K562 (cell line): ENCODE measurements around the gene KMT2D. TPM values are rescaled to one million over a fixed set of nuclear protein-coding genes. Genes with fewer than 3 reads are reported as not detected.

ENCODE experiments used
- ATAC-seq: fragments of 200-7000 bp; cut with Tn5 transposase; 3 replicates; pipeline ENCODE4 v1.9.1; 2020; ENCODE audit warnings: moderate library complexity
- BruUV-seq: library from RNA; stranded (reverse); fragments of 400-500 nt; replicated peaks from 2 replicates; lab custom pipeline; 2021; lab: Mats Ljungman, UMichigan
- CTCF ChIA-PET: fragments of 300-600 bp; formaldehyde crosslinking; extraction: SDS; loops from one replicate; lab custom pipeline; 2021; ENCODE audit warnings: low intra/inter-chr PET ratio; lab: Yijun Ruan, JAX
- POLR2A ChIA-PET: fragments of 300-600, 350-650 bp; sonication (Branson Sonifier 250); formaldehyde crosslinking; extraction: SDS; loops from one replicate; lab custom pipeline; 2021; ENCODE audit warnings: antibody characterized with exemption, inconsistent platforms; lab: Yijun Ruan, JAX
- DNase-seq, 4 experiments: peaks; one replicate each; pipeline versions ENCODE4 v3.0.0 to v3.0.0-alpha.2; 2011 to 2018; ENCODE audit warnings: low spot score in 3 of 4, mixed read lengths in 3 of 4; ENCODE audit errors: extremely low read depth in 1 of 4
- FAIRE-seq: peaks from 2 replicates; lab custom pipeline; 2011; peaks lifted over from hg19 to GRCh38; lab: Jason Lieb, UNC
- H2AFZ ChIP-seq: 2 replicates; pipeline ENCODE4 v1.6.0; 2011; ENCODE audit warnings: low read depth, low read length, control low read depth, inconsistent platforms
- H3K27ac ChIP-seq: fragments of 200-600 bp; 3 replicates; pipeline ENCODE4 v1.8.0; 2011; ENCODE audit warnings: low read depth, mild to moderate bottlenecking, control low read depth, inconsistent platforms, low read length, moderate library complexity, mixed read lengths; ENCODE audit errors: extremely low read depth
- H3K27me3 ChIP-seq, 2 experiments: fragments of 300-600 bp in 1 of 2; 2 replicates in 1 of 2; 3 replicates in 1 of 2; pipeline versions ENCODE4 v1.6.0 to v1.8.0; 2011; ENCODE audit warnings: inconsistent platforms in 2 of 2, low read length in 2 of 2, mild to moderate bottlenecking in 1 of 2, mixed read lengths in 1 of 2, moderate library complexity in 1 of 2; ENCODE audit not compliant: control insufficient read depth in 2 of 2, insufficient read depth in 2 of 2
- H3K36me3 ChIP-seq: fragments of 300-600 bp; 3 replicates; pipeline ENCODE4 v1.8.0; 2011; ENCODE audit warnings: mild to moderate bottlenecking, low read length, inconsistent platforms; ENCODE audit not compliant: control insufficient read depth, insufficient read depth
- H3K4me1 ChIP-seq, 2 experiments: fragments of 200-600 bp in 1 of 2; replicated peaks in 1 of 2; 2 replicates in 1 of 2; 3 replicates in 1 of 2; pipeline versions ENCODE4 v1.5.1 to v1.8.0; 2011; ENCODE audit warnings: inconsistent platforms in 2 of 2, low read length in 2 of 2, mild to moderate bottlenecking in 1 of 2, mixed read lengths in 1 of 2, moderate library complexity in 1 of 2; ENCODE audit not compliant: control insufficient read depth in 2 of 2, insufficient read depth in 2 of 2
- H3K4me2 ChIP-seq: 2 replicates; pipeline ENCODE4 v1.6.1; 2011; ENCODE audit warnings: low read length, control low read depth, inconsistent platforms, mixed read lengths; ENCODE audit not compliant: insufficient read depth
- H3K4me3 ChIP-seq: fragments of 200-600 bp; sonication (generic), shearing (Covaris generic); 2 replicates; pipeline ENCODE4 v1.5.1; 2016; ENCODE audit warnings: control low read depth, inconsistent platforms
- H3K79me2 ChIP-seq: fragments of 200-600 bp; 3 replicates; pipeline ENCODE4 v1.8.0; 2011; ENCODE audit warnings: low read length, inconsistent platforms; ENCODE audit not compliant: control insufficient read depth, insufficient read depth
- H3K9ac ChIP-seq, 2 experiments: 2 replicates each; pipeline versions ENCODE4 v1.6.0 to v1.6.1; 2011; ENCODE audit warnings: low read depth in 2 of 2, low read length in 2 of 2, control low read depth in 1 of 2, inconsistent platforms in 1 of 2, mild to moderate bottlenecking in 1 of 2, mixed read lengths in 1 of 2; ENCODE audit not compliant: insufficient read depth in 1 of 2
- H3K9me1 ChIP-seq: one replicate; pipeline ENCODE4 v1.6.0; 2011; ENCODE audit warnings: inconsistent platforms, mild to moderate bottlenecking, low read length, moderate library complexity; ENCODE audit not compliant: control insufficient read depth, insufficient read depth
- H3K9me3 ChIP-seq: replicated peaks from 2 replicates; pipeline ENCODE4 v1.5.1; 2011; ENCODE audit warnings: low read depth, low read length, inconsistent platforms; ENCODE audit not compliant: control insufficient read depth, insufficient read depth
- H4K20me1 ChIP-seq: replicated peaks from 2 replicates; pipeline ENCODE4 v1.6.1; 2011; ENCODE audit warnings: low read length, inconsistent platforms, mixed read lengths; ENCODE audit not compliant: control insufficient read depth, insufficient read depth
- BRD9 ChIP-seq: fragments of 450-650 bp; IDR thresholded peaks from 2 replicates; pipeline ENCODE4 v1.6.1; 2018; ENCODE audit warnings: low read depth; ENCODE audit not compliant: partially characterized antibody
- CBX8 ChIP-seq: fragments of 200-600 bp; sonication (generic); IDR thresholded peaks from 2 replicates; pipeline ENCODE4 v1.6.1; 2012; ENCODE audit warnings: borderline replicate concordance, mixed run types, low read depth, mild to moderate bottlenecking, moderate library complexity, mixed read lengths, low read length, control low read depth, inconsistent platforms; ENCODE audit not compliant: poor library complexity, severe bottlenecking; ENCODE audit errors: extremely low read depth
- CREM ChIP-seq: IDR thresholded peaks from 2 replicates; pipeline ENCODE4 v1.6.1; 2014; ENCODE audit warnings: antibody characterized with exemption, low read depth
- ESRRB ChIP-seq: fragments of 250-450 bp; sonication (Bioruptor Pico); IDR thresholded peaks from 2 replicates; pipeline ENCODE4 v1.5.0; 2020; ENCODE audit warnings: mild to moderate bottlenecking, moderate library complexity, borderline replicate concordance
- JUNB ChIP-seq: fragments of 450-650 bp; formaldehyde crosslinking; conservative IDR thresholded peaks from 2 replicates; pipeline ENCODE4 v1.4.0; 2020; ENCODE audit warnings: mild to moderate bottlenecking
- SP2 ChIP-seq: IDR thresholded peaks from 2 replicates; pipeline ENCODE4 v1.6.1; 2011; ENCODE audit warnings: mild to moderate bottlenecking, low read depth, low read length, moderate library complexity; ENCODE audit not compliant: poor library complexity, severe bottlenecking; ENCODE audit errors: extremely low read depth
- TBP ChIP-seq: optimal IDR thresholded peaks from 2 replicates; pipeline ENCODE3; 2011; ENCODE audit warnings: low read depth, low read length, improper control_type of control experiment
- ZKSCAN1 ChIP-seq: fragments of 150-350 bp; IDR thresholded peaks from 2 replicates; pipeline ENCODE4 v1.6.1; 2016; ENCODE audit warnings: low read depth, low read length
- ZNF143 ChIP-seq: sonication (generic); formaldehyde crosslinking; IDR thresholded peaks from 2 replicates; pipeline ENCODE4 v1.9.0; 2022; ENCODE audit warnings: mild to moderate bottlenecking, missing genetic modification reagents
- WGBS: fragments of 100-300 bp; shearing (Covaris generic); methylation state at CpG from one replicate; pipeline ENCODE4 v1.1.6; 2016; ENCODE audit warnings: low coverage, mixed read lengths; ENCODE audit not compliant: insufficient coverage; ENCODE audit errors: missing lambda C conversion rate; 5-methylcytosine and 5-hydroxymethylcytosine counted together
- in situ Hi-C: fragments of 300-500 bp; cut with MboI; formaldehyde crosslinking; loops from 4 replicates; pipeline ENCODE4 v1.15.0; 2018; ENCODE audit warnings: inconsistent platforms, mixed read lengths
- intact Hi-C: fragments of 100-400 bp; cut with micrococcal nuclease; formaldehyde crosslinking; loops from 2 replicates; pipeline ENCODE4 v1.14.2; 2022
- polyA plus RNA-seq, 8 experiments: library from polyadenylated mRNA; depleted of rRNA in 4 of 8; stranded (reverse) in 5 of 8; unstranded in 3 of 8; fragments of >200 nt; fragmentation: Nextera tagmentation in 2 of 8; fragmentation: Illumina TruSeq in 1 of 8; extraction: Ambion mirVana in 2 of 8; extraction: Trizol in 1 of 8; gene quantifications; 2 replicates each; pipeline versions ENCODE4 v1.2.1 to v1.2.3, GENCODE V29; 2011 to 2014; ENCODE audit warnings: inconsistent platforms in 1 of 8, missing spikeins in 1 of 8
- total RNA-seq, 7 experiments: library from RNA; depleted of rRNA in 6 of 7; stranded (reverse); fragments of >200 nt in 6 of 7; fragmentation: Illumina TruSeq in 2 of 7; extraction: Trizol in 2 of 7; gene quantifications; 2 replicates each; pipeline versions ENCODE4 v1.2.1 to v1.2.3, GENCODE V29; 2011 to 2021; ENCODE audit warnings: low replicate concordance in 1 of 7
- TF ChIP-seq, protein P1 (sequence below): fragments of 450-650 bp; formaldehyde crosslinking; IDR thresholded peaks from 2 replicates; pipeline ENCODE4 v1.4.0; 2020; ENCODE audit warnings: mild to moderate bottlenecking, mixed read lengths
- TF ChIP-seq, protein P2 (sequence below): fragments of 250-450 bp; sonication (Bioruptor Pico); IDR thresholded peaks from 2 replicates; pipeline ENCODE4 v1.4.0; 2020; ENCODE audit warnings: borderline replicate concordance
- TF ChIP-seq, protein P3 (sequence below): fragments of 450-650 bp; IDR thresholded peaks from 2 replicates; pipeline ENCODE4 v1.6.1; 2016; ENCODE audit warnings: low read depth, mild to moderate bottlenecking, moderate library complexity

The KMT2D gene
- total and polyA plus RNA-seq, 9 of the 15 experiments (the other 6 are each of a cell fraction or from before 2014, with no cell fraction given) = 0.22 to 93.7 (median 13.7) TPM

DNA sequence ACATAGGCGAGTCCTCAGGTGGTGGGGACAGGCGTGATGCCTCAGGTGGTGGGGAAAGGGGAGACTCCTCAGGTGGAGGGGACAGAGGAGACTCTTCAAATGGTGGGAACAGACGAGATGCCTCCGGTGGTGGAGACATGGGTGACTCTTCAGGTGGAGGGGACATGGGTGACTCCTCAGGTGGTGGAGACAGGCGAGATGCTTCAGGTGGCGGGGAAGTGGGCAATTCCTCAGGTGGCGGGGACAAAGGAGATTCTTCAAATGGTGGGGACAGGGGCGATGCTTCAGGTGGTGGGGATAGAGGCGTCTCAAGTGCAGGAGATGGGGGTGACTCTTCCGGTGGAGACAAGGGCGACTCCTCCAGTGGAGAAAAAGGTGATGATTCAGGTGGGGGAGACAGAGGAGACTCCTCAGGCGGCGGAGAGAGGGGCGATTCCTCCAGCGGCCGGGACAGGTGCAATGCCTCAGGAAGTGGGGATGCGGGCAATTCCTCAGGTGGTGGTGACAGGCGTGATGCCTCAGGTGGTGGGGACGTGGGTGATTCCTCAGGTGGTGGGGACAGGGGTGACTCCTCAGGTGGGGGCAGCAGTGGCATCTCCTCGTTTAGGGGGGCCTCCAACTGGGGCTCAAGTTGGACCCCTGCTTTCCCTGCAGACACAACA lies 8.7 kb downstream of the KMT2D start:
- no peak for ATAC-seq

More for the DNA sequence above, 8.7 kb downstream of the KMT2D start:
- H4K20me1 ChIP-seq = peaks cover 28% of the 10 kb centered on the region
- intact Hi-C loops (no loop called here), in situ Hi-C loops (no loop called here)
- H3K4me1 ChIP-seq = peaks cover 6 to 9% of the 10 kb centered on the region in 2 experiments; a peak in 3 of 5 replicates
- H3K4me2 ChIP-seq = no peak overlapping the region
- DNase-seq = no peak
- H3K79me2 ChIP-seq = peaks cover 38% of the 10 kb centered on the region
- H3K9me3 ChIP-seq = no peaks in the 10 kb centered on the region
- H3K9me1 ChIP-seq = peaks cover 4% of the 10 kb centered on the region
- H3K36me3 ChIP-seq = peaks cover 90% of the 10 kb centered on the region
- ChIA-PET POLR2A (no interaction called here), CTCF (no interaction called here)
- no TSS peak for BruUV-seq
- no peak overlapping the region for H3K9ac ChIP-seq
- FAIRE-seq = no peak
- H3K4me3 ChIP-seq = no peak overlapping the region
- WGBS = 93% methylated on average over 17 of the region's 20 CpGs
- no peak overlapping the region for H2AFZ ChIP-seq
- TF ChIP-seq SP2 (no peak), TBP (no peak), CREM (no peak), BRD9 (no peak), ZNF143 (no peak), ESRRB (CRISPR knock-in tag) (no peak), CBX8 (no peak), ZKSCAN1 (no peak), JUNB (CRISPR knock-in tag) (no peak)
- TF ChIP-seq, protein P1, sequence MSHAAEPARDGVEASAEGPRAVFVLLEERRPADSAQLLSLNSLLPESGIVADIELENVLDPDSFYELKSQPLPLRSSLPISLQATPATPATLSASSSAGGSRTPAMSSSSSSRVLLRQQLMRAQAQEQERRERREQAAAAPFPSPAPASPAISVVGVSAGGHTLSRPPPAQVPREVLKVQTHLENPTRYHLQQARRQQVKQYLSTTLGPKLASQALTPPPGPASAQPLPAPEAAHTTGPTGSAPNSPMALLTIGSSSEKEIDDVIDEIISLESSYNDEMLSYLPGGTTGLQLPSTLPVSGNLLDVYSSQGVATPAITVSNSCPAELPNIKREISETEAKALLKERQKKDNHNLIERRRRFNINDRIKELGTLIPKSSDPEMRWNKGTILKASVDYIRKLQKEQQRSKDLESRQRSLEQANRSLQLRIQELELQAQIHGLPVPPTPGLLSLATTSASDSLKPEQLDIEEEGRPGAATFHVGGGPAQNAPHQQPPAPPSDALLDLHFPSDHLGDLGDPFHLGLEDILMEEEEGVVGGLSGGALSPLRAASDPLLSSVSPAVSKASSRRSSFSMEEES (CRISPR knock-in tag) = no peak
- TF ChIP-seq, protein P2, sequence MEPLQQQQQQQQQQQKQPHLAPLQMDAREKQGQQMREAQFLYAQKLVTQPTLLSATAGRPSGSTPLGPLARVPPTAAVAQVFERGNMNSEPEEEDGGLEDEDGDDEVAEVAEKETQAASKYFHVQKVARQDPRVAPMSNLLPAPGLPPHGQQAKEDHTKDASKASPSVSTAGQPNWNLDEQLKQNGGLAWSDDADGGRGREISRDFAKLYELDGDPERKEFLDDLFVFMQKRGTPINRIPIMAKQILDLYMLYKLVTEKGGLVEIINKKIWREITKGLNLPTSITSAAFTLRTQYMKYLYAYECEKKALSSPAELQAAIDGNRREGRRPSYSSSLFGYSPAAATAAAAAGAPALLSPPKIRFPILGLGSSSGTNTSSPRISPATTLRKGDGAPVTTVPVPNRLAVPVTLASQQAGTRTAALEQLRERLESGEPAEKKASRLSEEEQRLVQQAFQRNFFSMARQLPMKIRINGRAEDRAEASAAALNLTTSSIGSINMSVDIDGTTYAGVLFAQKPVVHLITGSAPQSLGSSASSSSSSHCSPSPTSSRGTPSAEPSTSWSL (CRISPR knock-in tag) = no peak
- TF ChIP-seq, protein P3, sequence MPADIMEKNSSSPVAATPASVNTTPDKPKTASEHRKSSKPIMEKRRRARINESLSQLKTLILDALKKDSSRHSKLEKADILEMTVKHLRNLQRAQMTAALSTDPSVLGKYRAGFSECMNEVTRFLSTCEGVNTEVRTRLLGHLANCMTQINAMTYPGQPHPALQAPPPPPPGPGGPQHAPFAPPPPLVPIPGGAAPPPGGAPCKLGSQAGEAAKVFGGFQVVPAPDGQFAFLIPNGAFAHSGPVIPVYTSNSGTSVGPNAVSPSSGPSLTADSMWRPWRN = no peak
- H3K27me3 ChIP-seq = no peaks in the 10 kb centered on the region
- no peak overlapping the region for H3K27ac ChIP-seq
